Activated naive CD4-positive, alpha-beta T cell treated with anti-CD3 and anti-CD28 coated beads for 36 hours (primary cell): ENCODE data around the gene TMUB1. TPM values are rescaled to one million over a fixed set of nuclear protein-coding genes. Genes with fewer than 3 reads are reported as not detected.
A peak's percentile ranks its signal among the peaks of the same experiment; 100 is the strongest.

Source experiments
- CTCF ChIA-PET: fragments of 350-600 bp; sonication (Branson Sonifier 250); formaldehyde crosslinking; loops from one replicate; lab custom pipeline; 2021; ENCODE audit warnings: antibody characterized with exemption; lab: Charles Lee
- DNase-seq: peaks from one replicate; pipeline ENCODE4 v3.0.0-alpha.2; 2020
- H3K27ac Mint-ChIP-seq: one replicate; pipeline ENCODE4 v1.8.0; 2021; ENCODE audit warnings: mild to moderate bottlenecking, mixed read lengths
- H3K27me3 Mint-ChIP-seq: one replicate; pipeline ENCODE4 v1.8.0; 2021; ENCODE audit warnings: low read depth, mixed read lengths
- H3K36me3 Mint-ChIP-seq: one replicate; pipeline ENCODE4 v1.8.0; 2021; ENCODE audit warnings: low read depth, mixed read lengths
- H3K4me1 Mint-ChIP-seq: one replicate; pipeline ENCODE4 v1.8.0; 2021; ENCODE audit warnings: low read depth, mixed read lengths
- H3K4me3 Mint-ChIP-seq: one replicate; pipeline ENCODE4 v1.8.0; 2021; ENCODE audit warnings: mild to moderate bottlenecking, moderate library complexity, mixed read lengths
- H3K9me3 Mint-ChIP-seq: one replicate; pipeline ENCODE4 v1.8.0; 2021; ENCODE audit warnings: mixed read lengths
- intact Hi-C: fragments of 100-400 bp; cut with micrococcal nuclease; formaldehyde crosslinking; loops from one replicate; pipeline ENCODE4 v1.15.1; 2023
- total RNA-seq, 2 experiments: library from RNA; stranded (reverse); gene quantifications; one replicate each; pipeline ENCODE4 v1.2.3, GENCODE V29; 2021

The TMUB1 gene, protein sequence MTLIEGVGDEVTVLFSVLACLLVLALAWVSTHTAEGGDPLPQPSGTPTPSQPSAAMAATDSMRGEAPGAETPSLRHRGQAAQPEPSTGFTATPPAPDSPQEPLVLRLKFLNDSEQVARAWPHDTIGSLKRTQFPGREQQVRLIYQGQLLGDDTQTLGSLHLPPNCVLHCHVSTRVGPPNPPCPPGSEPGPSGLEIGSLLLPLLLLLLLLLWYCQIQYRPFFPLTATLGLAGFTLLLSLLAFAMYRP
- total RNA-seq, result 10 to 100 TPM; 30.2 to 35.0 TPM

- peak; percentile 78 for DNase-seq
- CTCF ChIA-PET, result interaction anchor here (0.6 to 2.3 kb wide), 5 partner anchors 9 to 82 kb away, joined by 3 to 6 read pairs (median 3); no protein-coding TSS in a partner anchor
- intact Hi-C loops, result loop anchor here (1.0 to 10.0 kb wide), 6 partner anchors 70 to 1208 kb away; partner anchors contain the start of genes ABCF2, ACTR3C, ATP6V0E2 and LRRC61
- Mint-ChIP-seq H3K4me3 (peak within 1 kb of the TSS; percentile 86), H3K27me3 (peaks cover 7% of the 10 kb centered on the region), H3K36me3 (peaks cover 7% of the 10 kb centered on the region), H3K27ac (peak within 1 kb of the TSS; percentile 86), H3K9me3 (no peaks in the 10 kb centered on the region), H3K4me1 (peaks cover 38% of the 10 kb centered on the region)
Measured at GRCh38 chr7:151083071-151083823, at the start of gene TMUB1. TMUB1 (minus strand) TSS chr7:151083493; CDS start chr7:151082563, 930 bp downstream.

DNA sequence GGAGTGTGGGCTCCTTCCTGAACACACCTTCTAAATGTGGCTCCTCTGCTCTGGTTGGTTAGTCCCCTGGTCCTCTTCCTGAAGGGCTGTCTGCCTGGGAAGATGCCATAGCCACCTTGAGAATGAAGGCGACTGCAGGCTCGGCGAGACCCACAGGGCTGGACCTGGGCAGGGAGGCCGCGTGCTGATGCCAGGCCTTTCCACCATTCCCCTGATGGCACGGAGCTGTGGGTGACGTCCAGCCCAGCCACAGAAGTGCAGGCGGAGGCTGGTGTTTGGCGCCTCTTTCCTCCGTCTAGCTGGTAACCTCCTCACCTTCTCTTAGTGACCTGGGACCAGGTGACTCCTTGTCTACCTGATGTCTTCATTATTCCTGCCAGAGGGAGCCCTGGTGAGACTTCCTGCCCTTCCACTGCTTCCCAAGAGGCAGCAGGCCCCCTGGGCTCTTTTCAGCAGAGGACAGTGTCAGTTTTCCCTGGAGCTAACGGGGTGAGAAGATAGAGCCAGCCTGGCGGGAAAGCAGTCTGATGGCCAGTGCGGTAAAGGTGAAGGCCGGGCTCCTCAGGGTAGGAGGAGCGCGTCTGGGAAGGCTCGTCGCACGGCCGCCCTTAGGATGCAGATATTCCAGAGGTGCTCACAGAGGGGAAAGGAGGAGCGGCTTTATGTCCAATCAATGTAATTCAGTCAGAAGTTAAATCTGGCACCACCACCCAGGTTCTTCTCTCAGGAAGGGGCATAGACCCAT lies 49.3 kb upstream of the TMUB1 start:
- H3K36me3 Mint-ChIP-seq, result peaks cover 3% of the 10 kb centered on the region
- no peaks in the 10 kb centered on the region for H3K27me3 Mint-ChIP-seq
- no peak for DNase-seq
- CTCF ChIA-PET, result interaction anchor here (2.2 kb wide), 1 partner anchor 22 kb away, joined by 5 read pairs; no protein-coding TSS in a partner anchor
- H3K9me3 Mint-ChIP-seq, result no peaks in the 10 kb centered on the region
- H3K27ac Mint-ChIP-seq, result no peak overlapping the region
- H3K4me3 Mint-ChIP-seq, result no peak overlapping the region
- no peaks in the 10 kb centered on the region for H3K4me1 Mint-ChIP-seq
- intact Hi-C loops, result no loop called here

DNA sequence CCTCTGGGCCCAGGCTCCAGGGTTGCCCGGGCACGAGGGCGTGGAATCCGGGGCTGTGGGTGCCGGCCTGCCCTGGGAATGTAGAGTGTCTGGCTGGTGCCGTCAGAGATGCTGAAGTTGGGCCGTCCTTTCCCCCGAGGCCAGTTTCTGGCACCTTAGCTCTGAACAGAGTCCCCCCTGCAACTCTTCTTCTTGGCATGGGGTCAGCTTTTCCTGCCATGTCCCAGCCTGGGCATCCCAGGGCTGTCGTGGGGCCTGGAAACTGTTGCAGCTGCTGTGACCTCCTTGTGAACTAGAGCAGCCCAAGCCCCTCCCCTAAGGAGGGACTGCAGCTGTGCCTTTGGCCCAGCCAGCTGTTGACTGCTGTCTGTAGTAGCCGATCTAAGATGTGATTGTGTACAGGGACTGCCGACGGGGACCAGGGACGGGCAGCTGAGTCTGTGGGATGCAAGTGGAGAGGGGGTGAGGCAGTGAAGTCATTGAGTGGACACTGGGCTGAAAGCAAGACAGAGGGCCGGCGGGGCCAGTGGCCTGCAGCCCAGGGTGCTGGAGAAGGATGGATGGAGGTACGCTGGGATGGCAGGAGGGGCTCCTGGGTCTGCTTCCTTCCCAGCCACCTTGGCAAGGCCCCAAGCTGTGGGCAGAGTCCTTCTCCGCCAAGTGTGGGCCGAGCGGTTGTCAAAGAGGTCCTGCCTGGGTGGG lies 48.5 kb upstream of the TMUB1 start:
- no peaks in the 10 kb centered on the region for H3K9me3 Mint-ChIP-seq
- DNase-seq, result no peak
- CTCF ChIA-PET, result interaction anchor here (2.2 kb wide), 1 partner anchor 21 kb away, joined by 5 read pairs; no protein-coding TSS in a partner anchor
- H3K27me3 Mint-ChIP-seq, result no peaks in the 10 kb centered on the region
- no peak overlapping the region for H3K27ac Mint-ChIP-seq
- H3K4me3 Mint-ChIP-seq, result no peak overlapping the region
- intact Hi-C loops, result no loop called here
- H3K4me1 Mint-ChIP-seq, result no peaks in the 10 kb centered on the region
- H3K36me3 Mint-ChIP-seq, result peaks cover 3% of the 10 kb centered on the region

GRCh38 chr7:151131224-151131591 lies 47.9 kb upstream of the TMUB1 start:
- intact Hi-C loops, result no loop called here
- H3K4me1 Mint-ChIP-seq, result no peaks in the 10 kb centered on the region
- CTCF ChIA-PET, result interaction anchor here (2.2 kb wide), 1 partner anchor 21 kb away, joined by 5 read pairs; no protein-coding TSS in a partner anchor
- H3K27ac Mint-ChIP-seq, result no peak overlapping the region
- H3K36me3 Mint-ChIP-seq, result peaks cover 3% of the 10 kb centered on the region
- no peak overlapping the region for H3K4me3 Mint-ChIP-seq
- no peaks in the 10 kb centered on the region for H3K9me3 Mint-ChIP-seq
- H3K27me3 Mint-ChIP-seq, result no peaks in the 10 kb centered on the region
- DNase-seq, result no peak

DNA sequence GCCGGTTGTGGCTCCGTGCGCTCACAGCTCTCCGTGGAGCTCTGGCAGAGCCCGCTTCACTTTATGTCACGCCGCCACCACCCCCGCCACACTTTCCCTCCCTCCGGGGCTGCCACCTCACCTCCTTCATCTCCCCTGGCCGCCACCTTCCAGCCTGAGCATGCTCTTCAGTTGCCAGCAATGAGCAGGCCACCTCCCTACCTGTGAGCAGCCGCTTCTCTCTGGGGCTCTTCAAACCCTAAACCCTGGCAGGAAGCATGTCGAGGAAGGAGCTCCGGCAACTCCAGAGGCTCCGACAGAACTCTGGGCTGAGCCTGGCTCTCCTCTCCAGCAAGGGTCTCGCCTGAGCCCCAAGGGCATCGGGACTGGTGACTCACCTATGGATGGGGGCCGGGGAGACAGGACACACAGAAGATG lies 47.5 kb upstream of the TMUB1 start:
- H3K27ac Mint-ChIP-seq, result no peak overlapping the region
- no peak overlapping the region for H3K4me3 Mint-ChIP-seq
- H3K9me3 Mint-ChIP-seq, result no peaks in the 10 kb centered on the region
- intact Hi-C loops, result no loop called here
- H3K27me3 Mint-ChIP-seq, result no peaks in the 10 kb centered on the region
- no peak for DNase-seq
- CTCF ChIA-PET, result interaction anchor here (0.6 to 2.2 kb wide), 2 partner anchors 20 to 232 kb away, joined by 3 to 5 read pairs; no protein-coding TSS in a partner anchor
- H3K36me3 Mint-ChIP-seq, result peaks cover 3% of the 10 kb centered on the region
- H3K4me1 Mint-ChIP-seq, result no peaks in the 10 kb centered on the region

DNA sequence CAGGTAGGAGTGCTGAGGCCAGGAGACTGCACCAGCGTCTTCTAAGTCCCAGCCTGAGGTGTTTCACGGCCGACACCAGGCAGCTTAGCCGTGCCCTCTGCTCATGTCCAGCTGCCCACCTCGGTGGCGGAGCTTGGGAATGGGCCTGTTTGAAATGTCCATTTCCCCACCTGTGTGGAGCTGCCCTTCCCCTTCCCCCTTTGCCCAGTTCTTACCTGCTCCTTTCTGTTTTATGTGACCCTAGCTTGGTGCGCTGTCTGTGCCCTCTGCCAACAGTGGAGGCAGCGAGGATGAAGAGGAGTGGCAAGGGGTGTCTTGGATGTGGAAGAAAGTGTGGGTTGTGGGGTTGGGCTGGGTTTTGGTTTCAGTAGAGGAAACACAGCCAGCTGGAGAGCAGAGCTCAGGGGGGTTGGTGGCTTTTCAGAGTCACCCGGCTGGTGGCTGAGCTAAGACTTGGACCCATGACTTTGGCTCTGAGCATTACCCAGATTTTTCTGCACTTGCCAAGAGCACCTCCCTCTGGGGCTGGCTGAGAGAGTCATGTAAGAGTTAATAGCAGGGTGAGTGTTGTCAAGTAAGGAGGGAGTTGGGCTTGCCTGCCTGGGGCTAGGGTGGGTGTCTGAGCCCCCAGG lies 46.8 kb upstream of the TMUB1 start:
- H3K9me3 Mint-ChIP-seq, result no peaks in the 10 kb centered on the region
- no peak overlapping the region for H3K4me3 Mint-ChIP-seq
- intact Hi-C loops, result no loop called here
- CTCF ChIA-PET, result interaction anchor here (0.6 to 2.2 kb wide), 2 partner anchors 20 to 232 kb away, joined by 3 to 5 read pairs; no protein-coding TSS in a partner anchor
- no peak overlapping the region for H3K27ac Mint-ChIP-seq
- H3K4me1 Mint-ChIP-seq, result no peaks in the 10 kb centered on the region
- peaks cover 3% of the 10 kb centered on the region for H3K36me3 Mint-ChIP-seq
- H3K27me3 Mint-ChIP-seq, result no peaks in the 10 kb centered on the region
- DNase-seq, result no peak

GRCh38 chr7:151129117-151129959 lies 46.0 kb upstream of the TMUB1 start:
- no peak overlapping the region for H3K27ac Mint-ChIP-seq
- H3K36me3 Mint-ChIP-seq, result peaks cover 2% of the 10 kb centered on the region

GRCh38 chr7:151128716-151129115 lies 45.4 kb upstream of the TMUB1 start:
- CTCF ChIA-PET, result no interaction called here
- DNase-seq, result no peak
- Mint-ChIP-seq H3K4me3 (no peak overlapping the region), H3K36me3 (peaks cover 6% of the 10 kb centered on the region), H3K9me3 (no peaks in the 10 kb centered on the region), H3K27me3 (no peaks in the 10 kb centered on the region), H3K27ac (no peak overlapping the region), H3K4me1 (peaks cover 4% of the 10 kb centered on the region)
- intact Hi-C loops, result no loop called here

More at GRCh38 chr7:151129117-151129959, 46.0 kb upstream of the TMUB1 start:
- no peak overlapping the region for H3K4me3 Mint-ChIP-seq
- no peak for DNase-seq
- CTCF ChIA-PET, result no interaction called here
- H3K27me3 Mint-ChIP-seq, result no peaks in the 10 kb centered on the region
- no peaks in the 10 kb centered on the region for H3K9me3 Mint-ChIP-seq
- intact Hi-C loops, result no loop called here
- H3K4me1 Mint-ChIP-seq, result no peaks in the 10 kb centered on the region

DNA sequence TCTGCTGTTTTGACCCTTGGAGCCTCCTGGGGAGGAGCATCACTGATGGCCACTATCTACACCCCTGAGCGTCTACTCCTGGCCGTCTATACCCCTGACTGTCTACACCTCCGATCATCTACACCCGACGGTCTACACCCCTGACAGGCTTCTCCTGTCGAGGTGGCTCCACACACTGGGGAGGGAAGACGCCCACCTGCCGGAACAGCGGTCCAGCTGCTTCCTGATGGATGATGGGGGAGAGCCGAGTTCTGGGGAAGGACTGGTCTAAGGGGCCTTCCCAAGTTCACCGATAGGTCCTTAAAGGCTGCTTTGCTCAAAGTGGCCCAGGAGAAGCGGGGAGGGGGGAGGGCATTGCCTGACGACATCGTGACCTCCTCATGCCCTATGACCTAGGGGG lies 44.9 kb upstream of the TMUB1 start:
- no peak for DNase-seq
- Mint-ChIP-seq H3K9me3 (no peaks in the 10 kb centered on the region), H3K27me3 (no peaks in the 10 kb centered on the region), H3K27ac (no peak overlapping the region), H3K4me3 (no peak overlapping the region), H3K4me1 (peaks cover 4% of the 10 kb centered on the region), H3K36me3 (peaks cover 7% of the 10 kb centered on the region)
- CTCF ChIA-PET, result no interaction called here
- intact Hi-C loops, result no loop called here

GRCh38 chr7:151126491-151127137 lies 43.3 kb upstream of the TMUB1 start:
- peaks cover 7% of the 10 kb centered on the region for H3K36me3 Mint-ChIP-seq
- no peak overlapping the region for H3K4me3 Mint-ChIP-seq
- DNase-seq, result no peak
- H3K9me3 Mint-ChIP-seq, result no peaks in the 10 kb centered on the region
- peaks cover 4% of the 10 kb centered on the region for H3K4me1 Mint-ChIP-seq
- CTCF ChIA-PET, result interaction anchor here (1.5 kb wide), 1 partner anchor 13 kb away, joined by 3 read pairs; no protein-coding TSS in a partner anchor
- H3K27me3 Mint-ChIP-seq, result no peaks in the 10 kb centered on the region
- intact Hi-C loops, result no loop called here
- no peak overlapping the region for H3K27ac Mint-ChIP-seq
